D721Med (cell line): Measurements from ENCODE around the gene DMP1.

Source experiments
- DNase-seq: peaks from one replicate; pipeline ENCODE4 v3.0.0; 2011; ENCODE audit warnings: low spot score; ENCODE audit not compliant: insufficient read length
- FAIRE-seq: peaks from 2 replicates; lab custom pipeline; 2011; peaks lifted over from hg19 to GRCh38; lab: Jason Lieb, UNC
- TF ChIP-seq, protein P1 (sequence below): IDR thresholded peaks from 2 replicates; pipeline ENCODE4 v1.5.1; 2012; ENCODE audit warnings: mild to moderate bottlenecking, control low read depth; ENCODE audit not compliant: insufficient read depth; ENCODE audit errors: missing control alignments

Gene DMP1

DNA sequence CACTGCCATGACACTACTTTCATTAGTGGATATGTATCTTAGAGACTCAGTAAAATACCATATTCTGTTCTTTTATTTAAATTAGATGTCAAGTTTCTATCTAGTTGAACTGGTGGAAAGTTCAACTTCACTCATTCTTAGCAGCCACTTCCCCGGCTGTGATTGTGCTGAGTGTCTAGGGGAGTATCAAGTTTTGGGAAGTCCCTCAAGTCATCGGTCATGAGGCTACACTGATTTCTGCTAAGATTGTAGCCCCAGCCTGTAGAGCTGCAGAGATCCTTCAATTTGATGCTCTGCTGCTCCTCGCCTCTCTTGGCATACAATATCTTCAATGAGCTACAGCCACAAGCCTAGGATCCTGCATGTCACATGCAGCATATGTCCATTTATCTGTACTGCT lies 53.9 kb downstream of the DMP1 start:
- TF ChIP-seq, protein P1, sequence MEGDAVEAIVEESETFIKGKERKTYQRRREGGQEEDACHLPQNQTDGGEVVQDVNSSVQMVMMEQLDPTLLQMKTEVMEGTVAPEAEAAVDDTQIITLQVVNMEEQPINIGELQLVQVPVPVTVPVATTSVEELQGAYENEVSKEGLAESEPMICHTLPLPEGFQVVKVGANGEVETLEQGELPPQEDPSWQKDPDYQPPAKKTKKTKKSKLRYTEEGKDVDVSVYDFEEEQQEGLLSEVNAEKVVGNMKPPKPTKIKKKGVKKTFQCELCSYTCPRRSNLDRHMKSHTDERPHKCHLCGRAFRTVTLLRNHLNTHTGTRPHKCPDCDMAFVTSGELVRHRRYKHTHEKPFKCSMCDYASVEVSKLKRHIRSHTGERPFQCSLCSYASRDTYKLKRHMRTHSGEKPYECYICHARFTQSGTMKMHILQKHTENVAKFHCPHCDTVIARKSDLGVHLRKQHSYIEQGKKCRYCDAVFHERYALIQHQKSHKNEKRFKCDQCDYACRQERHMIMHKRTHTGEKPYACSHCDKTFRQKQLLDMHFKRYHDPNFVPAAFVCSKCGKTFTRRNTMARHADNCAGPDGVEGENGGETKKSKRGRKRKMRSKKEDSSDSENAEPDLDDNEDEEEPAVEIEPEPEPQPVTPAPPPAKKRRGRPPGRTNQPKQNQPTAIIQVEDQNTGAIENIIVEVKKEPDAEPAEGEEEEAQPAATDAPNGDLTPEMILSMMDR: no peak
- FAIRE-seq (no peak), DNase-seq (no peak)

DNA sequence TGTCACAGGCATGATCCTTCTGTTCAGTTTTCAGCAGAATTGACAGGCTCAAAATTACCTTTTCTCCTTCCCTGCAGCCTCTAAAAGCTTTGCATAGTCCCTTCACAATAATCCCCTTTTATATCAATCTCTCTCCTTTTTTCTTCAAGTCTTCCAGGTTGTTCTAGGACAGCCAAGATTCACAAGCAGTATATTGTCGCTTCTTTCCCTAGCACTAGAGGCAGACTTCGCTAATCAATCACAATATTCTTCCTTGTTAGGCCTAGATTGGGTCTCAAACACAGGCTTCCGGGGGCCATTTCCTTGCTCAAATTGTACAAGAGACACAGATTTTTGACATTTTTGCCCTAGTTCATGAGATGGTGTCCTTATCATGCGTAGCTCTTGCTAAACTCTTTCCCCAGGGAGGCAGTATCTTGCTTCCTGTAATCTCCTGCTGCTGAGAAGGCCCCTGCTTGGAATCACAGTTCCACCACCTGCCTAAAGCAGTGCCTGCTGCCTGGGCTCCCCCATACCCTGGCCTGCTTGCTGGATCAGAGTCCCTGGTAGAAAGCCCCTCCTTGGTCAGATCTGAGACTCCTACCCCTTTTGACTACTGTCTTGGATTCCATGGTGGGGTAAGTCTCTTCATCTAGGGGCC lies 57.3 kb downstream of the DMP1 start:
- DNase-seq (no peak), FAIRE-seq (no peak)
- TF ChIP-seq, protein P1: no peak
